Measurements from ENCODE around the gene TP53RK. TPM values are rescaled to one million over a fixed set of nuclear protein-coding genes. Genes with fewer than 3 reads are reported as not detected.

TP53RK gene
- total and polyA plus RNA-seq, 7 donors = 8.4 to 24.4 (median 10.2) TPM

DNA sequence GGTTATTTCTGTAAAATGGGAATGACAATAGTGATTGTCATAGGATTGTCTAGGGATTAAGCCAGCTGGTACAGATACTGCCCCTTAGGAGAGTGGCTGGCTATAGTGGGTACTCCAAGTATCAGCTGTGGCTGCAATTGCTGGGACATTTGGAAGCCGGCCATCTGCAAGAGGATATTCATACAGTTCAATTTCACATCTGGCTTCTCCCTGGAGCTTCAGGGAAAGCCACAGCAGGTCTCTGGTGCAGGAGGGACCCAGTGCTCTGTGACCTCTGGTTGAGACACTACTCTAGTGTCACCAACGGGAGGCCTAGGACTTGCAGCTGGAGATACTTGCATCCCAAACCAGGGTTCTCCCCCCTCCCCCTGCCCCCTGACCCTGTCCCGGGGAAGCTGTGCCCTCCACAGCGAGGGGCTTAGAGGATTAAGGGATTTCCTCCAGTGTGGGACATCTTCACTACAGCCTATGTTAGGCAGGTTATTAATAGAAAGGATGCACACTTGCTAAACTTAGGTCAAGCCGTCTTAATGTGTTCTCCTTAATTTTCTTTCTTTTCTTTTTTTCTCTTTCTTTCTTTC, 22.9 kb upstream of the TP53RK start:
- H3K27me3 ChIP-seq = no peaks in the 10 kb centered on the region
- no peak overlapping the region for H3K27ac ChIP-seq
- TF ChIP-seq CTCF (IDR thresholded peaks at IDR 0.05) (no peak), POLR2A (IDR thresholded peaks at IDR 0.05) (no peak), POLR2AphosphoS5 (IDR thresholded peaks at IDR 0.05) (no peak), EP300 (IDR thresholded peaks at IDR 0.05) (no peak)
- 77% methylated on average over 5 of the region's 5 CpGs for WGBS, 2 donors
- no peaks in the 10 kb centered on the region for H3K9me3 ChIP-seq
- H3K4me1 ChIP-seq = peaks cover 0 to 26% (median 10%) of the 10 kb centered on the region in 4 donors
- no peak for DNase-seq
- H3K36me3 ChIP-seq = no peaks in the 10 kb centered on the region
- H3K4me3 ChIP-seq = no peak overlapping the region
- intact Hi-C loops (cut with DNase I) = no loop called here

DNA sequence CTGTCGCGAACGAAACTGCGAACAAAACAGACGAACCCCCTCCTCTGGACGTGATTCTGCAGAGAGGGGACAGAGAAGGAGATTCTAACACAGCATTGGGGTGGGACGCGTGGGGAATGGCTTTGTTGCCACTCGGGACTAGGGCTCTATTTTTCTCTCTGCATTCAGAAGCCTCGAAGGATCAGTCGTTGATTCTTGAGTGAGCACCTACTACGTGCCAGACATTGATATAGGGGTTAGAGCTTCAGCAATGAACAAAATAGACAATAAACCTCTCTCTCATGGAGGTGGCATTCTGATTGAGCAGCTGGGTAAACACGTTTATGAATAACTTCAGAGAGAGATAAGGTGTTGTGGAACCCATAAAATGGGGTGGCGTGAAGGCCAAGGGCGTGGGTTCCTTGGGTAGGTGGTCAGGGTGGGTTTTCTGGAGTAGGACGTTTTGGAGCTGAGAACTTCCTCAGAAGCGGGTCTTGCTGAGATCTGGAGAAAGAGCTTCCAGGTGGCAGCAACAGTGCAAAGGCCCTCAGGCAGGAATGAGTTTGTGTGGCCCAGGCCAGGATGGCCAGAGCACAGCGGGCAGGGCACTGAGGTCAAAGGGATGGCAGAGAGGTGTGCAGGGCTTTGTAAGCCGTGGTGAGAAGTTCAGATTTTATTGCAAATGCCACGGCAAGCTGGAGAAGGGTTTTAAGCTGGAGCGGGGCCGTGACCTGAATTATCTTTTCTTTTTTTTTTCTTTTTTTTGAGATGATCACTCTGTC, 21.1 kb upstream of the TP53RK start:
- Histone ChIP-seq H3K36me3 (no peaks in the 10 kb centered on the region), H3K27me3 (no peaks in the 10 kb centered on the region), H3K4me1 (peaks cover 0 to 26% (median 10%) of the 10 kb centered on the region in 4 donors), H3K4me3 (peak overlapping the region; percentile 64 to 84 (median 72)), H3K9me3 (peaks cover 0 to 3% (median 0%) of the 10 kb centered on the region in 4 donors), H3K27ac (peak overlapping the region; percentile 80 to 83 (median 80))
- DNase-seq = no peak
- intact Hi-C loops (cut with DNase I) = no loop called here
- TF ChIP-seq POLR2AphosphoS5 (IDR thresholded peaks at IDR 0.05) = no peak
- TF ChIP-seq CTCF (IDR thresholded peaks at IDR 0.05) = no peak
- no peak for TF ChIP-seq EP300 (IDR thresholded peaks at IDR 0.05)
- no peak for TF ChIP-seq POLR2A (IDR thresholded peaks at IDR 0.05)
- 8 to 34% methylated on average over 22 of the region's 22 CpGs for WGBS, 2 donors

- DNase-seq = peak; percentile 85
- 1 to 2% methylated on average over 67 of the region's 67 CpGs for WGBS, 2 donors
- peaks cover 0 to 26% (median 10%) of the 10 kb centered on the region in 4 donors for H3K4me1 ChIP-seq
Observed at GRCh38 chr20:46709459-46710152, 20.4 kb upstream of the TP53RK start, which contains the start of gene SLC2A10. Gene SLC2A10 (plus strand): TSS chr20:46709649. CDS start chr20:46709737, 88 bp downstream.

More at GRCh38 chr20:46709459-46710152, 20.4 kb upstream of the TP53RK start, which contains the start of gene SLC2A10:
- peaks cover 0 to 3% (median 0%) of the 10 kb centered on the region in 4 donors for H3K9me3 ChIP-seq
- H3K27me3 ChIP-seq = no peaks in the 10 kb centered on the region
- intact Hi-C loops (cut with DNase I) = loop anchor here (1.0 kb wide), 1 partner anchor 20 kb away; the partner anchor contains the start of gene TP53RK
- no peak for TF ChIP-seq CTCF (IDR thresholded peaks at IDR 0.05)
- no peak for TF ChIP-seq EP300 (IDR thresholded peaks at IDR 0.05)
- no peak for TF ChIP-seq POLR2AphosphoS5 (IDR thresholded peaks at IDR 0.05)
- no peak for TF ChIP-seq POLR2A (IDR thresholded peaks at IDR 0.05)
- H3K36me3 ChIP-seq = no peaks in the 10 kb centered on the region
- peak within 1 kb of the TSS; percentile 64 to 84 (median 72) for H3K4me3 ChIP-seq
- peak within 1 kb of the TSS; percentile 80 to 83 (median 80) for H3K27ac ChIP-seq
